Ascending aorta (tissue), 2 donors: ENCODE measurements around the gene HAL. TPM values are rescaled to one million over a fixed set of nuclear protein-coding genes. Genes with fewer than 3 reads are reported as not detected.
A peak's percentile ranks its signal among the peaks of the same experiment; 100 is the strongest.

Experiments
- DNase-seq, 2 donors: peaks; one replicate each; pipeline ENCODE4 v3.0.0-alpha.2; 2019; ENCODE audit warnings: low spot score in 2 of 2
- H3K27ac ChIP-seq, 2 donors: fragments of 200-600 bp; sonication (generic); one replicate each; pipeline ENCODE4 v1.5.1; 2016 to 2017; ENCODE audit warnings: mild to moderate bottlenecking in 1 of 2
- H3K27me3 ChIP-seq: fragments of 200-600 bp; sonication (generic); one replicate; pipeline ENCODE4 v1.5.1; 2017
- H3K36me3 ChIP-seq, 2 donors: fragments of 200-600 bp; sonication (generic); one replicate each; pipeline ENCODE4 v1.5.1; 2016
- H3K4me1 ChIP-seq, 2 donors: fragments of 200-600 bp; sonication (generic); one replicate each; pipeline ENCODE4 v1.5.1; 2016 to 2017; ENCODE audit warnings: mild to moderate bottlenecking in 1 of 2
- H3K4me3 ChIP-seq, 2 donors: fragments of 200-600 bp; sonication (generic); one replicate each; pipeline ENCODE4 v1.5.1; 2016 to 2017; ENCODE audit warnings: mild to moderate bottlenecking in 1 of 2
- H3K9me3 ChIP-seq, 2 donors: fragments of 200-600 bp; sonication (generic); one replicate each; pipeline ENCODE4 v1.5.1; 2016
- intact Hi-C: fragments of 100-400 bp; cut with DNase I; formaldehyde crosslinking; loops from one replicate; pipeline ENCODE4 v1.15.1; 2023
- total RNA-seq: library from RNA; depleted of rRNA; stranded (reverse); fragments of >200 nt; gene quantifications from one replicate; pipeline ENCODE4 v1.1.0, GENCODE V29; 2016
- TF ChIP-seq, protein P1 (sequence below), 3 experiments: fragments of 200-600 bp in 2 of 3; fragments of 450-650 bp in 1 of 3; sonication (generic) in 2 of 3; IDR thresholded peaks; one replicate each; pipeline ENCODE4 v1.5.1; 2016 to 2019; ENCODE audit warnings: antibody characterized with exemption in 3 of 3, mild to moderate bottlenecking in 1 of 3, moderate library complexity in 1 of 3

HAL gene
- total RNA-seq, 1 donor from 2014 or later, result 1.5 TPM

GRCh38 chr12:95955549-95956159 is 40.5 kb downstream of the HAL start:
- intact Hi-C loops, result no loop called here
- Histone ChIP-seq H3K9me3 (no peaks in the 10 kb centered on the region), H3K27me3 (no peaks in the 10 kb centered on the region), H3K27ac (no peak overlapping the region), H3K36me3 (no peaks in the 10 kb centered on the region), H3K4me1 (no peaks in the 10 kb centered on the region), H3K4me3 (no peak overlapping the region)
- TF ChIP-seq, protein P1, sequence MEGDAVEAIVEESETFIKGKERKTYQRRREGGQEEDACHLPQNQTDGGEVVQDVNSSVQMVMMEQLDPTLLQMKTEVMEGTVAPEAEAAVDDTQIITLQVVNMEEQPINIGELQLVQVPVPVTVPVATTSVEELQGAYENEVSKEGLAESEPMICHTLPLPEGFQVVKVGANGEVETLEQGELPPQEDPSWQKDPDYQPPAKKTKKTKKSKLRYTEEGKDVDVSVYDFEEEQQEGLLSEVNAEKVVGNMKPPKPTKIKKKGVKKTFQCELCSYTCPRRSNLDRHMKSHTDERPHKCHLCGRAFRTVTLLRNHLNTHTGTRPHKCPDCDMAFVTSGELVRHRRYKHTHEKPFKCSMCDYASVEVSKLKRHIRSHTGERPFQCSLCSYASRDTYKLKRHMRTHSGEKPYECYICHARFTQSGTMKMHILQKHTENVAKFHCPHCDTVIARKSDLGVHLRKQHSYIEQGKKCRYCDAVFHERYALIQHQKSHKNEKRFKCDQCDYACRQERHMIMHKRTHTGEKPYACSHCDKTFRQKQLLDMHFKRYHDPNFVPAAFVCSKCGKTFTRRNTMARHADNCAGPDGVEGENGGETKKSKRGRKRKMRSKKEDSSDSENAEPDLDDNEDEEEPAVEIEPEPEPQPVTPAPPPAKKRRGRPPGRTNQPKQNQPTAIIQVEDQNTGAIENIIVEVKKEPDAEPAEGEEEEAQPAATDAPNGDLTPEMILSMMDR (IDR thresholded peaks at IDR 0.05), result no peak
- DNase-seq, result no peak

DNA sequence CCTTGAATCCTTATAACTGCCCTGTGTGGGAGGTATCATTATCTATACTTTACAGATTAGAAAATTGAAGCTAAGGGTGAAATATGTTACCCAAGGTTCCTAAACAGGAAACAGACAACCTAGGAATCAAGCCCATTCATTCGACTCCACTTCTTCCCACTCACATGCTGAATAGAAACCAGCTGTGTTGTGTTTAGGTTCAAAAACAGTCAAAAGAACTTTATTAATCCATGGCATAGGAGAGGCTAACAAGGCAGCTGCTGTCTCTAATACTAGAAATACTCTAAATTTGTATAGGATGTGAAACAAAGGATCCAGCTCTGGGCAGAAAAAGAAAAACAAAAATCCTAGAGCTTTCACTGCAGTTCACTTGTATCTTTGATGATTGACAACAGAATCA is 43.1 kb downstream of the HAL start:
- no peaks in the 10 kb centered on the region for H3K36me3 ChIP-seq
- DNase-seq, result no peak
- intact Hi-C loops, result no loop called here

DNA sequence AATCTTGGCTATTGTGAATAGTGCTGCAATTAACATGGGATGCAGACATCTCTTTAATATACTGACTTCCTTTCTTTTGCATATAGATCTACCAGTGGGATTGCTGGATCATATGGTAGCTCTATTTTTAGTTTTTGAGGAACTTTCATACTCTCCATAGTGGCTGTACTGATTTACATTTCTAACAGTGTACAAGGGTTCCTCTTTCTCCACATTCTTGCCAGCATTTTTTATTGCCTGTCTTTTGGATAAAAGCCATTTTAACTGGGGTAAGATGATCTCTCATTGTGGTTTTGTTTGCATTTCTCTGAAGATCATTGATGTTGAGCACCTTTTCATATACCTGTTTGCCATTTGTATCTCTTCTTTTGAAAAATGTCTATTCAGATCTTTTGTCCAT is 44.6 kb downstream of the HAL start:
- Histone ChIP-seq H3K4me3 (no peak overlapping the region), H3K27me3 (no peaks in the 10 kb centered on the region), H3K36me3 (no peaks in the 10 kb centered on the region), H3K4me1 (no peaks in the 10 kb centered on the region), H3K9me3 (no peaks in the 10 kb centered on the region), H3K27ac (no peak overlapping the region)
- TF ChIP-seq, protein P1 (IDR thresholded peaks at IDR 0.05), result no peak
- intact Hi-C loops, result no loop called here
- no peak for DNase-seq

More for the DNA sequence above, 43.1 kb downstream of the HAL start:
- Histone ChIP-seq H3K27ac (no peak overlapping the region), H3K4me1 (no peaks in the 10 kb centered on the region), H3K27me3 (no peaks in the 10 kb centered on the region), H3K4me3 (no peak overlapping the region), H3K9me3 (no peaks in the 10 kb centered on the region)
- TF ChIP-seq, protein P1 (IDR thresholded peaks at IDR 0.05), result no peak

DNA sequence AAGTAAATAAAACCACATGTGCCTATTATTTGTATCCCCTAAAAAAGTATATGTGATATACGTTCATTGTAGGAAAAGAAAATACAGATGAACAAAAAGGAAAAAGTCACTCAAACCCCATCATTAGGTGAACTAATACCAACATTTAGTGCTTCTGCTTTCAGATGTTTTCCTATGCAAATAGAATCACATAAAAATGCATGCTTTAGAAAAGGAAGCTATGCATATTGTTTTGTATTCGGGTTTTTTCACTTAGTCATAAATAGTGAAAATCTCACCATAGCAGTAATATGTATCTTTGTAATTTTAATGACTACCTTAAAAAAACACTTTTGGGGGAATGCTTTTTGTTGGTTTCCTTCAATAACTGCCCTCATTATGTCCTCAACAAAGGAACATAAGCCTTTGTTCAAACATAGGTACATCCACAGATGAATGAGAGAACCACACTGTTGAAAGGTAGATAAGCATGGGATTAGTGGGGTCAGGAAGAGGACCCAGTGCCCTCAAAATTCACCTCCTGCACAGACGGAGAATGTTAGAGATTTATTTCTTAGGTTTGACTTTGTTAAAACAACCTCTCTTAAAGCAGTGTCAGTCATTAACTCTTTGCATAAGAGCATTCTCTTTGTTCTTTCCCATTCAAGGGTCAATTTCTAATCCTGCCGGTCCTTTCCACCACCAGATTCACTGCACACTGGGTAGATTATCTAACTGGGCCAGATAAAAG is 46.5 kb downstream of the HAL start:
- no peak for DNase-seq
- Histone ChIP-seq H3K9me3 (no peaks in the 10 kb centered on the region), H3K36me3 (no peaks in the 10 kb centered on the region), H3K4me3 (no peak overlapping the region), H3K4me1 (no peaks in the 10 kb centered on the region), H3K27ac (no peak overlapping the region), H3K27me3 (no peaks in the 10 kb centered on the region)
- intact Hi-C loops, result no loop called here
- TF ChIP-seq, protein P1 (IDR thresholded peaks at IDR 0.05), result no peak

- Histone ChIP-seq H3K27me3 (no peaks in the 10 kb centered on the region), H3K4me3 (peak overlapping the region in 1 of 2 donors; percentile 83), H3K27ac (no peak overlapping the region), H3K36me3 (no peaks in the 10 kb centered on the region), H3K9me3 (no peaks in the 10 kb centered on the region), H3K4me1 (peaks cover 0 to 4% of the 10 kb centered on the region in 2 donors)
- TF ChIP-seq, protein P1 (IDR thresholded peaks at IDR 0.05), result no peak
- intact Hi-C loops, result no loop called here
- no peak for DNase-seq
These were observed 51.9 kb downstream of the HAL start for GRCh38 chr12:95944108-95944704.
